H1 (cell line): ENCODE measurements around the gene NOC4L. TPM values are rescaled to one million over a fixed set of nuclear protein-coding genes. Genes with fewer than 3 reads are reported as not detected.

Experiments used
- CTCF ChIA-PET: fragments of 300-600 bp; sonication (Branson Sonifier 250); formaldehyde crosslinking; loops from one replicate; lab custom pipeline; 2021; ENCODE audit not compliant: partially characterized antibody; lab: Charles Lee
- POLR2A ChIA-PET: fragments of 300-600 bp; sonication (Branson Sonifier 250); formaldehyde crosslinking; loops from one replicate; lab custom pipeline; 2021; ENCODE audit warnings: inconsistent platforms; ENCODE audit not compliant: partially characterized antibody; lab: Charles Lee
- DNase-seq, 2 experiments: peaks; one replicate each; pipeline versions ENCODE4 v3.0.0 to v3.0.0-alpha.2; 2010 to 2022; ENCODE audit warnings: low spot score in 2 of 2, low read depth in 1 of 2, mixed read lengths in 1 of 2
- FAIRE-seq: peaks from 2 replicates; lab custom pipeline; 2011; peaks lifted over from hg19 to GRCh38; lab: Jason Lieb, UNC
- H2AFZ ChIP-seq: 2 replicates; pipeline ENCODE4 v1.8.1; 2012; ENCODE audit warnings: low read length, inconsistent platforms
- H2AK5ac ChIP-seq: 2 replicates; pipeline ENCODE4 v1.6.1; 2013; ENCODE audit warnings: low read depth, low read length
- H2BK120ac ChIP-seq: replicated peaks from 2 replicates; pipeline ENCODE3; 2013; ENCODE audit warnings: low read depth, low read length, inconsistent platforms
- H2BK12ac ChIP-seq: 2 replicates; pipeline ENCODE4 v1.6.1; 2013; ENCODE audit warnings: low read depth, low read length
- H2BK15ac ChIP-seq: 2 replicates; pipeline ENCODE4 v1.6.1; 2013; ENCODE audit warnings: low read length
- H2BK20ac ChIP-seq: 2 replicates; pipeline ENCODE4 v1.6.1; 2013; ENCODE audit warnings: low read length
- H2BK5ac ChIP-seq: 2 replicates; pipeline ENCODE4 v1.6.1; 2013; ENCODE audit warnings: low read depth, low read length
- H3K14ac ChIP-seq: 2 replicates; pipeline ENCODE4 v1.6.1; 2013; ENCODE audit warnings: inconsistent platforms; ENCODE audit not compliant: insufficient read length
- H3K18ac ChIP-seq: 2 replicates; pipeline ENCODE4 v1.6.1; 2013; ENCODE audit warnings: low read length; ENCODE audit errors: extremely low read depth
- H3K23ac ChIP-seq: 2 replicates; pipeline ENCODE4 v1.6.1; 2013; ENCODE audit warnings: inconsistent platforms; ENCODE audit not compliant: insufficient read length
- H3K23me2 ChIP-seq: 2 replicates; pipeline ENCODE4 v1.6.1; 2013; ENCODE audit warnings: low read depth, low read length
- H3K27ac ChIP-seq: 2 replicates; pipeline ENCODE4 v1.6.1; 2011; ENCODE audit warnings: low read depth, low read length, inconsistent platforms
- H3K27me3 ChIP-seq, 4 experiments: replicated peaks in 1 of 4; 1 replicate in 1 of 4; 2 replicates in 3 of 4; pipeline versions ENCODE4 v1.6.1 to v1.8.1; 2011 to 2013; ENCODE audit warnings: low read length in 3 of 4, mild to moderate bottlenecking in 3 of 4, inconsistent platforms in 2 of 4, mixed read lengths in 2 of 4, moderate library complexity in 1 of 4; ENCODE audit not compliant: control insufficient read depth in 3 of 4, insufficient read depth in 3 of 4; ENCODE audit errors: extremely low read depth in 1 of 4
- H3K36me3 ChIP-seq, 4 experiments: 2 replicates each; pipeline versions ENCODE4 v1.6.1 to v1.8.1; 2011 to 2013; ENCODE audit warnings: mild to moderate bottlenecking in 4 of 4, low read length in 3 of 4, moderate library complexity in 2 of 4, control low read depth in 1 of 4, inconsistent platforms in 1 of 4; ENCODE audit not compliant: insufficient read depth in 4 of 4, control insufficient read depth in 2 of 4
- H3K4ac ChIP-seq: replicated peaks from 2 replicates; pipeline ENCODE3; 2013; ENCODE audit warnings: low read length, low read depth, mixed read lengths, inconsistent platforms; ENCODE audit not compliant: insufficient read length
- H3K4me1 ChIP-seq, 4 experiments: replicated peaks in 1 of 4; 1 replicate in 1 of 4; 2 replicates in 3 of 4; pipeline versions ENCODE4 v1.6.1 to v1.8.1; 2011 to 2013; ENCODE audit warnings: low read length in 3 of 4, inconsistent platforms in 2 of 4, mixed read lengths in 1 of 4; ENCODE audit not compliant: insufficient read depth in 4 of 4, control insufficient read depth in 3 of 4
- H3K4me2 ChIP-seq, 2 experiments: 2 replicates each; pipeline versions ENCODE4 v1.6.1 to v1.8.1; 2011 to 2013; ENCODE audit warnings: low read depth in 2 of 2, low read length in 2 of 2, control low read depth in 1 of 2, inconsistent platforms in 1 of 2, mild to moderate bottlenecking in 1 of 2; ENCODE audit not compliant: insufficient read depth in 1 of 2
- H3K4me3 ChIP-seq, 4 experiments: fragments of 200-600, 300-600 bp in 1 of 4; sonication (generic), shearing (Covaris generic), sonication (Bioruptor Twin) in 1 of 4; 2 replicates each; pipeline versions ENCODE4 v1.5.1 to v1.8.1; 2011 to 2016; ENCODE audit warnings: low read length in 4 of 4, low read depth in 3 of 4, control low read depth in 2 of 4, inconsistent platforms in 2 of 4, mild to moderate bottlenecking in 2 of 4, mixed read lengths in 1 of 4, moderate library complexity in 1 of 4; ENCODE audit not compliant: insufficient read depth in 2 of 4; ENCODE audit errors: extremely low read depth in 1 of 4
- H3K56ac ChIP-seq: replicated peaks from 2 replicates; pipeline ENCODE3; 2013; ENCODE audit warnings: low read depth, mild to moderate bottlenecking, mixed read lengths, low read length, inconsistent platforms; ENCODE audit not compliant: insufficient read length
- H3K79me1 ChIP-seq: 2 replicates; pipeline ENCODE4 v1.6.1; 2013; ENCODE audit warnings: low read depth, low read length, control low read depth
- H3K79me2 ChIP-seq, 2 experiments: 2 replicates each; pipeline versions ENCODE4 v1.6.1 to v1.8.1; 2012 to 2013; ENCODE audit warnings: low read length in 2 of 2, mild to moderate bottlenecking in 2 of 2, inconsistent platforms in 1 of 2; ENCODE audit not compliant: insufficient read depth in 2 of 2, control insufficient read depth in 1 of 2
- H3K9ac ChIP-seq, 4 experiments: replicated peaks in 1 of 4; 1 replicate in 1 of 4; 2 replicates in 3 of 4; pipeline versions ENCODE4 v1.6.1 to v1.8.1; 2011 to 2013; ENCODE audit warnings: low read depth in 3 of 4, low read length in 3 of 4, control low read depth in 2 of 4, mild to moderate bottlenecking in 2 of 4, moderate library complexity in 2 of 4, inconsistent platforms in 1 of 4; ENCODE audit errors: extremely low read depth in 1 of 4
- H3K9me3 ChIP-seq, 2 experiments: 2 replicates each; pipeline versions ENCODE4 v1.6.1 to v1.8.1; 2012 to 2013; ENCODE audit warnings: mild to moderate bottlenecking in 2 of 2, moderate library complexity in 2 of 2, control low read depth in 1 of 2, inconsistent platforms in 1 of 2, low read depth in 1 of 2, low read length in 1 of 2, mixed read lengths in 1 of 2; ENCODE audit not compliant: insufficient read depth in 2 of 2
- H4K20me1 ChIP-seq, 2 experiments: replicated peaks in 1 of 2; 2 replicates each; pipeline versions ENCODE3 to v1.8.1; 2011 to 2013; ENCODE audit warnings: inconsistent platforms in 2 of 2, low read length in 2 of 2, mild to moderate bottlenecking in 1 of 2; ENCODE audit not compliant: insufficient read depth in 2 of 2, control insufficient read depth in 1 of 2
- H4K5ac ChIP-seq: 2 replicates; pipeline ENCODE4 v1.6.1; 2013; ENCODE audit warnings: low read length, low read depth, mixed read lengths, inconsistent platforms; ENCODE audit not compliant: insufficient read length
- H4K8ac ChIP-seq: 2 replicates; pipeline ENCODE4 v1.8.0; 2013; ENCODE audit warnings: mild to moderate bottlenecking, moderate library complexity, low read length, inconsistent platforms; ENCODE audit not compliant: insufficient read depth; ENCODE audit errors: extremely low read depth
- H4K91ac ChIP-seq: replicated peaks from 2 replicates; pipeline ENCODE3; 2013; ENCODE audit warnings: low read length, mixed read lengths, inconsistent platforms; ENCODE audit not compliant: insufficient read length
- BCL11A ChIP-seq, 2 experiments: IDR thresholded peaks; one replicate each; pipeline ENCODE4 v1.6.1; 2011; ENCODE audit warnings: low read depth in 2 of 2, low read length in 2 of 2, mild to moderate bottlenecking in 2 of 2
- CBX8 ChIP-seq: fragments of 300-800, 300-1000 bp; sonication (generic); IDR thresholded peaks from 2 replicates; pipeline ENCODE4 v1.7.1; 2016; ENCODE audit warnings: low read depth, low read length, borderline replicate concordance
- GABPA ChIP-seq: IDR thresholded peaks from 2 replicates; pipeline ENCODE4 v1.6.1; 2011; ENCODE audit warnings: mild to moderate bottlenecking, low read length, moderate library complexity, borderline replicate concordance; ENCODE audit not compliant: insufficient read depth
- HDAC6 ChIP-seq: IDR thresholded peaks from one replicate; pipeline ENCODE4 v1.7.1; 2012; ENCODE audit warnings: low read depth, mild to moderate bottlenecking, inconsistent platforms, low read length, moderate library complexity
- JUND ChIP-seq: IDR thresholded peaks from 2 replicates; pipeline ENCODE4 v1.6.1; 2011; ENCODE audit warnings: mild to moderate bottlenecking, improper control_type of control experiment, low read length
- KDM5A ChIP-seq: fragments of 200-600 bp; IDR thresholded peaks from 2 replicates; pipeline ENCODE4 v1.7.1; 2012; ENCODE audit warnings: mild to moderate bottlenecking, low read length, inconsistent platforms, mixed read lengths
- PHF8 ChIP-seq: fragments of 200-600 bp; sonication (generic); conservative IDR thresholded peaks from 2 replicates; pipeline ENCODE4 v1.7.1; 2012; ENCODE audit warnings: low read depth, mild to moderate bottlenecking, inconsistent platforms, low read length, moderate library complexity
- RBBP5 ChIP-seq: IDR thresholded peaks from 2 replicates; pipeline ENCODE4 v1.7.1; 2012; ENCODE audit warnings: low read depth, mild to moderate bottlenecking, inconsistent platforms, low read length, moderate library complexity, borderline replicate concordance
- SAP30 ChIP-seq: fragments of 300-600 bp; sonication (generic); IDR thresholded peaks from 2 replicates; pipeline ENCODE4 v1.7.1; 2012; ENCODE audit warnings: low read length, moderate library complexity, mild to moderate bottlenecking, inconsistent platforms; ENCODE audit not compliant: insufficient read depth, insufficient replicate concordance
- USF2 ChIP-seq: IDR thresholded peaks from 2 replicates; pipeline ENCODE4 v1.6.1; 2011; ENCODE audit warnings: low read length, improper control_type of control experiment
- YY1 ChIP-seq: IDR thresholded peaks from 2 replicates; pipeline ENCODE4 v1.6.1; 2011; ENCODE audit warnings: low read depth, mild to moderate bottlenecking, low read length
- WGBS, 2 experiments: shearing (Covaris generic) in 1 of 2; methylation state at CpG; one replicate each; pipeline versions ENCODE4 v1.1.6 to v1.1.7; 2013 to 2015; ENCODE audit warnings: low lambda C conversion rate in 2 of 2, mixed read lengths in 2 of 2, inconsistent platforms in 1 of 2, low coverage in 1 of 2, missing lambda C conversion rate in 1 of 2; ENCODE audit not compliant: insufficient replicate concordance in 2 of 2, insufficient coverage in 1 of 2, insufficient read length in 1 of 2; ENCODE audit errors: extremely low coverage in 1 of 2, missing lambda C conversion rate in 1 of 2; 5-methylcytosine and 5-hydroxymethylcytosine counted together
- polyA plus RNA-seq, 7 experiments: library from polyadenylated mRNA; depleted of rRNA in 3 of 7; stranded (reverse) in 5 of 7; unstranded in 2 of 7; fragments of >200 nt in 5 of 7; fragments of 200-250 nt in 2 of 7; gene quantifications; 1 replicate in 5 of 7; 2 replicates in 1 of 7; 4 replicates in 1 of 7; pipeline versions ENCODE4 v1.2.1 to v1.2.3, GENCODE V29; 2011 to 2013; ENCODE audit warnings: missing spikeins in 2 of 7, mixed read lengths in 2 of 7
- total RNA-seq: library from RNA; stranded (reverse); fragmentation: NEBNext Ultra II Directional; extraction: Animal tissue kit (Norgen Biotek cat#: 25700); gene quantifications from 2 replicates; pipeline ENCODE4 v1.2.1, GENCODE V29; 2021

Gene NOC4L
- total and polyA plus RNA-seq, 2 of the 8 experiments (the other 6 are each of a cell fraction or from before 2014, with no cell fraction given): 26.8 to 40.3 TPM

- H3K4ac ChIP-seq: no peak overlapping the region
- no peak overlapping the region for H2BK12ac ChIP-seq
- H4K20me1 ChIP-seq: peaks cover 5 to 12% of the 10 kb centered on the region in 2 experiments
- peaks cover 3% of the 10 kb centered on the region; the same call in 1 of the 2 replicates for H3K79me1 ChIP-seq
- no peak for FAIRE-seq
- H4K5ac ChIP-seq: no peak overlapping the region
- H3K36me3 ChIP-seq: peaks cover 12 to 32% (median 27%) of the 10 kb centered on the region in 4 experiments; a peak in 6 of 8 replicates
- peaks cover 0 to 9% of the 10 kb centered on the region in 2 experiments; a peak in 1 of 4 replicates for H3K79me2 ChIP-seq
- H3K27me3 ChIP-seq: peaks cover 0 to 4% (median 1%) of the 10 kb centered on the region in 4 experiments; a peak in 2 of 7 replicates
- H2AFZ ChIP-seq: no peak overlapping the region
- H3K23ac ChIP-seq: no peak overlapping the region
- H3K14ac ChIP-seq: no peak overlapping the region
- ChIA-PET POLR2A (interaction anchor here (0.7 to 1.7 kb wide), 8 partner anchors 9 to 668 kb away, joined by 3 to 5 read pairs (median 4); no protein-coding TSS in a partner anchor), CTCF (interaction anchor here (1.4 kb wide), 1 partner anchor 16 kb away, joined by 7 read pairs; no protein-coding TSS in a partner anchor)
- no peak overlapping the region for H2BK15ac ChIP-seq
- 0 out of 7 replicates have a peak, but pooled peaks cover 0 to under 1% (median 0%) of the 10 kb centered on the region in 4 experiments for H3K4me1 ChIP-seq
- H2BK5ac ChIP-seq: no peak overlapping the region
- DNase-seq: no peak
- WGBS, 2 experiments: 89% methylated on average over 13 of the region's 13 CpGs; no CpG with 5 or more reads in 1 of the 2 experiments
- no peak overlapping the region for H3K9ac ChIP-seq
- H2BK20ac ChIP-seq: no peak overlapping the region
- H3K4me3 ChIP-seq: no peak overlapping the region
- no peaks in the 10 kb centered on the region for H3K23me2 ChIP-seq
- H2AK5ac ChIP-seq: no peak overlapping the region
- H3K18ac ChIP-seq: no peak overlapping the region
- H3K4me2 ChIP-seq: no peak overlapping the region
- H2BK120ac ChIP-seq: no peak overlapping the region
- H3K56ac ChIP-seq: no peak overlapping the region
- H3K27ac ChIP-seq: no peak overlapping the region
- no peak overlapping the region for H4K91ac ChIP-seq
- H4K8ac ChIP-seq: no peak overlapping the region
- no peaks in the 10 kb centered on the region for H3K9me3 ChIP-seq
- TF ChIP-seq KDM5A (no peak), HDAC6 (no peak), USF2 (no peak), JUND (no peak), PHF8 (no peak), CBX8 (no peak), GABPA (no peak), BCL11A (IDR thresholded peaks at IDR 0.05; ENCODE audit: low read depth in 2 of 2, low read length in 2 of 2) (no peak), RBBP5 (no peak), SAP30 (no peak), YY1 (no peak)
These were observed 6.7 kb upstream of the NOC4L start for GRCh38 chr12:132137483-132138125.
